GM21381 (cell line): Measurements from ENCODE around the gene RNF215.

Source experiments
- ATAC-seq: cut with Tn5 transposase; IDR thresholded peaks from one replicate; pipeline ENCODE4 v1.9.1; 2021; ENCODE audit warnings: mild to moderate bottlenecking, moderate library complexity; ENCODE audit not compliant: unreplicated experiment

The RNF215 gene

GRCh38 chr22:30397656-30398635, 10.7 kb upstream of the RNF215 start:
- no peak for ATAC-seq

- no peak for ATAC-seq
Measured at GRCh38 chr22:30396871-30397655, 9.9 kb upstream of the RNF215 start, which contains the start of gene SEC14L2. TSS of gene SEC14L2 (plus strand) at chr22:30397018. CDS start at chr22:30397117, 99 bp downstream.

GRCh38 chr22:30393885-30394284, 6.7 kb upstream of the RNF215 start:
- ATAC-seq, result no peak

GRCh38 chr22:30393322-30393680, 6.1 kb upstream of the RNF215 start:
- ATAC-seq, result no peak

- no peak for ATAC-seq
Measured at GRCh38 chr22:30392661-30393321, 5.6 kb upstream of the RNF215 start.

GRCh38 chr22:30390974-30391691, 3.9 kb upstream of the RNF215 start:
- ATAC-seq, result no peak

- ATAC-seq, result no peak
Measured at GRCh38 chr22:30386608-30386959, 627 bp downstream of the RNF215 start.

- ATAC-seq, result no peak
Measured at GRCh38 chr22:30385942-30386341, 1.3 kb downstream of the RNF215 start.

GRCh38 chr22:30383061-30383460, 4.2 kb downstream of the RNF215 start:
- ATAC-seq, result no peak

GRCh38 chr22:30382340-30382739, 4.9 kb downstream of the RNF215 start:
- ATAC-seq, result no peak

GRCh38 chr22:30381264-30381663, 5.9 kb downstream of the RNF215 start:
- no peak for ATAC-seq

- ATAC-seq, result no peak
Measured at GRCh38 chr22:30380011-30380410, 7.2 kb downstream of the RNF215 start.

GRCh38 chr22:30375312-30375849, 11.8 kb downstream of the RNF215 start:
- no peak for ATAC-seq

GRCh38 chr22:30373331-30374325, 13.6 kb downstream of the RNF215 start:
- ATAC-seq, result no peak

GRCh38 chr22:30372915-30373314, 14.3 kb downstream of the RNF215 start:
- ATAC-seq, result no peak

GRCh38 chr22:30371981-30372380, 15.2 kb downstream of the RNF215 start:
- no peak for ATAC-seq

GRCh38 chr22:30371321-30371720, 15.9 kb downstream of the RNF215 start:
- ATAC-seq, result no peak

- no peak for ATAC-seq
Measured at GRCh38 chr22:30370641-30371230, 16.5 kb downstream of the RNF215 start.

GRCh38 chr22:30368420-30368819, 18.8 kb downstream of the RNF215 start:
- ATAC-seq, result no peak
